Measurements from ENCODE around the gene GZMM. TPM values are rescaled to one million over a fixed set of nuclear protein-coding genes. Genes with fewer than 3 reads are reported as not detected.
A peak's percentile ranks its signal among the peaks of the same experiment; 100 is the strongest.

The GZMM gene
- total RNA-seq: 0.32 and 0.43 TPM in 2 replicates

DNA sequence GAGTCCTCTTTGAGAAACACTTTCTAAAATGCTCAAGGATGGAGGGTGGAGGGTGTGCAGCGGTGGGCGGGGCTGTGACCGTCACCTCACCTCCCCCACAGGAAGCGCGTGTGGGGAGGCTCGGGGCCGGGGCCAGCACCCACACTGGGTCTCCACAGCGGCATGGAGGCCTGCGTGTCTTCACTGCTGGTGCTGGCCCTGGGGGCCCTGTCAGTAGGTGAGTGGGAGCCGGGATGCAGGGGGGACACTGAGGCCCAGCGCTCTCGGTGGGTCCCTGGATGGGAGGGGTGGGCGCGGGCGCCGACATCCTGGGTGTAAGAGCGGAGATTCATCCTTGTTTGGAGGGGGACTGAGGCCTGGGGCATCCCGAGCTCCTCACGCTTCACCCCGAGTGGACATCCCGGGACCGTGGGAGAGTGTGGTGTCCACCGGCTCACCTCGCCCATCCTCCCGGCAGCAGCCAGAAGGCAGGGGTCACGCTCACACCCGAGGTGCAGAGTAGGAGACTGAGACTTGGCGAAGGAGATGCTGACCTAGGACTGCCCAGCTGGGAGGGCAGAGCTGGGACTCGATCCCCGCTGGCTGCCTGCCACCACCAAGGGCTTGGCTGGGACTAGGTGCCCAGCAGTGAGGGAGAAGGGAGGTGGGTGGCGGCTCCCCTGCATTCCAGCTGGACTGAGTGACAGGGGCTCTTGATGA, at the start of gene GZMM:
Gene GZMM, plus strand, starts transcription at position 144 of the 699 bp plus-strand sequence. Its CDS starts 19 bp downstream, at position 163.
- TF ChIP-seq, protein P1, sequence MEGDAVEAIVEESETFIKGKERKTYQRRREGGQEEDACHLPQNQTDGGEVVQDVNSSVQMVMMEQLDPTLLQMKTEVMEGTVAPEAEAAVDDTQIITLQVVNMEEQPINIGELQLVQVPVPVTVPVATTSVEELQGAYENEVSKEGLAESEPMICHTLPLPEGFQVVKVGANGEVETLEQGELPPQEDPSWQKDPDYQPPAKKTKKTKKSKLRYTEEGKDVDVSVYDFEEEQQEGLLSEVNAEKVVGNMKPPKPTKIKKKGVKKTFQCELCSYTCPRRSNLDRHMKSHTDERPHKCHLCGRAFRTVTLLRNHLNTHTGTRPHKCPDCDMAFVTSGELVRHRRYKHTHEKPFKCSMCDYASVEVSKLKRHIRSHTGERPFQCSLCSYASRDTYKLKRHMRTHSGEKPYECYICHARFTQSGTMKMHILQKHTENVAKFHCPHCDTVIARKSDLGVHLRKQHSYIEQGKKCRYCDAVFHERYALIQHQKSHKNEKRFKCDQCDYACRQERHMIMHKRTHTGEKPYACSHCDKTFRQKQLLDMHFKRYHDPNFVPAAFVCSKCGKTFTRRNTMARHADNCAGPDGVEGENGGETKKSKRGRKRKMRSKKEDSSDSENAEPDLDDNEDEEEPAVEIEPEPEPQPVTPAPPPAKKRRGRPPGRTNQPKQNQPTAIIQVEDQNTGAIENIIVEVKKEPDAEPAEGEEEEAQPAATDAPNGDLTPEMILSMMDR (IDR thresholded peaks at IDR 0.05; ENCODE audit: insufficient read depth, low read depth, low read length): no peak
- H3K4me3 ChIP-seq (ENCODE audit: low read depth, low read length): peak within 1 kb of the TSS; percentile 21
- no peak for DNase-seq (ENCODE audit: low read depth)

DNA sequence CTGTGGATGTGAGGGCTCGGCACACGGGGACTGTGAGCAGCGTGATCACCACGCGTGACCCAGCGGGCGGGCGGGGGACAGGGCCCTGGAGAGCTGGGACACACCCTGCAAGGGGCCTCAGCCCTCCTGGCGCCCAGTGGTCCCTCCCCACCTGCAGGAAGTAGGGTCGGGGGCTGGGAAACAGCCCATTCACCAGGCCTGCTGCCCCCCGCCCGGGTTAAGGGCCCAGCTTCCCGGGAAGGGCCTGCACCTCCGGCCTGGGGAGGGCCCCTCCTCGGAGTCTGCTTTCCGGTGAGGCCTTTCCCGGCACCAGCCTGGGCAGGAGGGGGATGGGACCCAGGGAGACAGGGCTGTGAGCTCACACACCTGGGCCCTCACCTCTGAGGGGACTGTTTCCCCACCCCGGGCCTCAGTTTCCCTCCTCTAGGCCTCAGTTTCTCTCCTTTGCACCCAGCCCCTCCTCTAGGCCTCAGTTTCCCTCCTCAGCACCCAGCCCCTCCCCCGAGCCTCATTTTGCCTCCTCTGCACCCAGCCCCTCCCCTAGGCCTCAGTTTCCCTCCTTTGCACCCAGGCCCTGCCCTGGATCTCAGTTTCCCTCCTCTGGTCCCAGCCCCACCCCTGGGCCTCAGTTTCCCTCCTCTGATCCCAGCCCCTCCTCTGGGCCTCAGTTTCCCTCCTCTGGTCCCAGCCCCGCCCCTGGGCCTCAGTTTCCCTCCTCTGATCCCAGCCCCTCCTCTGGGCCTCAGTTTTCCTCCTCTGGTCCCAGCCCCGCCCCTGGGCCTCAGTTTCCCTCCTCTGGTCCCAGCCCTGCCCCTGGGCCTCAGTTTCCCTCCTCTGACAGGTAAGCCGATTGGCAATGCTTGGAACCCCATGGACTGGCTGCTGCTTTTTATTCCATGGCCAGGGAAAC, 49.4 kb upstream of the GZMM start:
- TF ChIP-seq, protein P1 (IDR thresholded peaks at IDR 0.05; ENCODE audit: insufficient read depth, low read depth, low read length): no peak
- no peak for DNase-seq (ENCODE audit: low read depth)
- H3K4me3 ChIP-seq (ENCODE audit: low read depth, low read length): no peak overlapping the region

DNA sequence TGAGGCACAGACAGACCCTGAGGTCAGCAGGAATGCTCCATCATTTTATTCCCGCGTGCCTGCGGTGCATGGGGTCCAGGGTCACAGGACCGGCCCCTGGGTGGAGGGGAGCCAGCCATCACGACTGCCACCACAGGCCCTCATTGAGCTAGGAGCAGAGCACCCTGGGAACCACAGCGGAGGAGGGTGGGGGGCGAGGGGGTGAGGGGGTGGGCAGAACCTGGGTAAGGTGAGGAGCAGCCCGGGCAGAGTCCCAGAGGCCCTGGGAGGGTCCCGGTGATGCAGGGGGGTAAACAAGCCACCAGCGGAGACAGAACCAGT, 48.8 kb upstream of the GZMM start:
- TF ChIP-seq, protein P1 (IDR thresholded peaks at IDR 0.05; ENCODE audit: insufficient read depth, low read depth, low read length): no peak
- H3K4me3 ChIP-seq (ENCODE audit: low read depth, low read length): no peak overlapping the region
- DNase-seq (ENCODE audit: low read depth): no peak

DNA sequence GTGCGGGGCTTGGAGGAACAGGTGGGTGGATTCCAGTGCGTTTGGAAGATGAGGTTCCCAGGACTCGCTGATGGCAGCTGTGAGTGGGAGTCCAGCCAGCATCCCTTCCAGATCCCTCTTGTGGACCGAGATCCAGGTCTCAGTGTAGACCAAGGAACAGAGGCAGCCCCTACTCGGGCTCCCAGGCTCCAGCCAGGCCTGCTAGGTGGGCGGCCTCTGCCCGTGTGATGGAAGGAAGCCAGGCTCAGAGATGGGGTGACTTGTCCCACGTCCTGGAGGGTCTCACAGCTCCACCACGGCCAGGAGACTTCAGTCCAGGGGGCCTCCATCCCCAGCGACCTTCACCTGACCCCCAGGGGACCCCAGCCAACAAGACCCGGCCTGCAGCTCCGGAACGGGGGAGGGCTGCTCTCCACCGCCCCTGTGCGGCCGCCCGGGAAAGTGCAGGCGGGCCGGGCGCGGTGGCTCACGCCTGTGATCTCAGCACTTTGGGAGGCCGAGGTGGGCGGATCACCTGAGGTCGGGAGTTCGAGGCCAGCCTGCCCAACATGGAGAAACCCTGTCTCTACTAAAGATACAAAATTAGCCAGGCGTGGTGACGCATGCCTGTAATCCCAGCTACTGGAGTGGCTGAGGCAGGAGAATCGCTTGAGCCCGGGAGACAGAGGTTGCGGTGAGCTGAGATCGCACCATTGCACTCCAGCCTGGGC, 48.3 kb upstream of the GZMM start:
- no peak for DNase-seq (ENCODE audit: low read depth)
- H3K4me3 ChIP-seq (ENCODE audit: low read depth, low read length): no peak overlapping the region
- TF ChIP-seq, protein P1 (IDR thresholded peaks at IDR 0.05; ENCODE audit: insufficient read depth, low read depth, low read length): peak; percentile 74

DNA sequence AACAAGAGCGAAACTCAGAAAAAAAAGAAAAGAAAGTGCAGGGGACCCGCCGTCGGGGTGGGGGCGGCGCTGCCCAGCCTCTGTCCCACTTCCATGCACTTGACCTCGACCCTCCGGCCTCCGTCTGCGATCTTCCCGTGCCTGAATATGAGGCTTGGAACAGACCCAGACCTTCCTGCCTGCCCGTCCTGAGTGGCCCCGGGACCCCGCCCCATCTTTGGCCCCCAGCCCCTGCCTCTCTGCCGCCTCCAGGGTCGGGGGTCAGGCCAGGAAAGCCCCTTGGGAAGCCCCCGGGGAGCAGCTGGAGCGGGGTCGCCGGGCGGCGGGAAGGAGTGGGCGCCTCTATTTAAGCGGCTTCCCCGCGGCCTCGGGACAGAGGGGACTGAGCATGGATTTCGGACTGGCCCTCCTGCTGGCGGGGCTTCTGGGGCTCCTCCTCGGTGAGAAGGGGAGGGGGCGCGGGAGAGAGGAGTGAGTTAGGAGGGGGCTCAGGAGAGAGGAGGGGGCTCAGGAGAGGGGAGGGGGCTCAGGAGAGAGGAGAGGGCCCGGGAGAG, 47.7 kb upstream of the GZMM start, which contains the start of gene MADCAM1:
Gene MADCAM1, plus strand, starts transcription at position 375 of the 554 bp plus-strand sequence. Its CDS starts 14 bp downstream, at position 389.
- TF ChIP-seq, protein P1 (IDR thresholded peaks at IDR 0.05; ENCODE audit: insufficient read depth, low read depth, low read length): no peak
- no peak within 1 kb of the TSS for H3K4me3 ChIP-seq (ENCODE audit: low read depth, low read length)
- DNase-seq (ENCODE audit: low read depth): no peak

DNA sequence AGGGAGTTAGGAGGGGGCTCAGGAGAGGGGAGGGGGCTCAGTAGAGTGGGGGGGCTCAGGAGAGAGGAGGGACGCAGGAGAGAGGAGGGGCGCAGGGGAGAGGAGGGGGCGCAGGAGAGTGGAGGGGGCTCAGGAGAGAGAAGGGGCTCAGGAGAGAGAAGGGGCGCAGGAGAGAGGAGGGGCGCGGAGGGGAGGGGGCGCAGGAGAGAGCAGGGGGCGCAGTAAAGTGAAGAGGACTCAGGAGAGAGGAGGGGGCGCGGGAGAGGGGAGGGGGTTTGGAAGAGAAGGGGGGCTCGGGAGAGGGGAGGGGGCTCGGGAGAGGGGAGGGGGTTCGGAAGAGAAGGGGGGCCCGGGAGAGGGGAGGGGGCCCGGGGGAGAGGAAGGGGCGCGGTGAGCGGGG, 46.9 kb upstream of the GZMM start:
- no peak for DNase-seq (ENCODE audit: low read depth)
- no peak overlapping the region for H3K4me3 ChIP-seq (ENCODE audit: low read depth, low read length)
- TF ChIP-seq, protein P1 (IDR thresholded peaks at IDR 0.05; ENCODE audit: insufficient read depth, low read depth, low read length): no peak
